IMR-90 (cell line): ENCODE data around the gene ADGRG6.

Source experiments
- BHLHE40 ChIP-seq: fragments of 150-350 bp; IDR thresholded peaks from 2 replicates; pipeline ENCODE4 v1.6.1; 2016; ENCODE audit warnings: mild to moderate bottlenecking, low read depth, low read length
- CEBPB ChIP-seq: IDR thresholded peaks from 2 replicates; pipeline ENCODE4 v1.6.1; 2012; ENCODE audit warnings: low read depth, low read length, improper control_type of control experiment
- CTCF ChIP-seq: conservative IDR thresholded peaks from 2 replicates; pipeline ENCODE4 v1.5.1; 2012; ENCODE audit warnings: mild to moderate bottlenecking, low read depth, low read length, improper control_type of control experiment
- FOS ChIP-seq: fragments of 150-350 bp; IDR thresholded peaks from 2 replicates; pipeline ENCODE4 v1.6.1; 2016; ENCODE audit warnings: low read depth, low read length
- MAFK ChIP-seq: IDR thresholded peaks from 2 replicates; pipeline ENCODE4 v1.6.1; 2012; ENCODE audit warnings: low read depth, low read length, improper control_type of control experiment
- MAZ ChIP-seq: IDR thresholded peaks from 2 replicates; pipeline ENCODE4 v1.6.1; 2012; ENCODE audit warnings: low read depth, mild to moderate bottlenecking, low read length, improper control_type of control experiment, moderate library complexity, borderline replicate concordance
- POLR2A ChIP-seq: IDR thresholded peaks from 2 replicates; pipeline ENCODE4 v1.6.1; 2012; ENCODE audit warnings: mild to moderate bottlenecking, low read depth, low read length
- RAD21 ChIP-seq: IDR thresholded peaks from 2 replicates; pipeline ENCODE4 v1.6.1; 2012; ENCODE audit warnings: low read length, improper control_type of control experiment
- RCOR1 ChIP-seq: IDR thresholded peaks from 2 replicates; pipeline ENCODE4 v1.6.1; 2012; ENCODE audit warnings: mild to moderate bottlenecking, low read length, improper control_type of control experiment; ENCODE audit not compliant: insufficient replicate concordance
- SMC3 ChIP-seq: fragments of 150-350 bp; IDR thresholded peaks from 2 replicates; pipeline ENCODE4 v1.6.1; 2016; ENCODE audit warnings: low read depth, mild to moderate bottlenecking, antibody characterized with exemption, low read length, moderate library complexity
- USF2 ChIP-seq: fragments of 150-350 bp; IDR thresholded peaks from 2 replicates; pipeline ENCODE4 v1.6.1; 2017; ENCODE audit warnings: mild to moderate bottlenecking, antibody characterized with exemption, low read length, low read depth

GRCh38 chr6:142448091-142448729, 146.4 kb downstream of the ADGRG6 start:
- TF ChIP-seq CTCF (no peak), RCOR1 (no peak), BHLHE40 (no peak), POLR2A (no peak), RAD21 (no peak), MAFK (no peak), USF2 (no peak), CEBPB (no peak), SMC3 (no peak), FOS (no peak), MAZ (no peak)
